Inflammatory macrophage treated with lipopolysaccharide for 1 hour (primary cell): Measurements from ENCODE around the gene ZBTB12.
A peak's percentile ranks its signal among the peaks of the same experiment; 100 is the strongest.

ENCODE experiments used
- DNase-seq, 2 donors: peaks; one replicate each; pipeline ENCODE4 v3.0.0-alpha.2; 2020 to 2022

ZBTB12 gene

DNA sequence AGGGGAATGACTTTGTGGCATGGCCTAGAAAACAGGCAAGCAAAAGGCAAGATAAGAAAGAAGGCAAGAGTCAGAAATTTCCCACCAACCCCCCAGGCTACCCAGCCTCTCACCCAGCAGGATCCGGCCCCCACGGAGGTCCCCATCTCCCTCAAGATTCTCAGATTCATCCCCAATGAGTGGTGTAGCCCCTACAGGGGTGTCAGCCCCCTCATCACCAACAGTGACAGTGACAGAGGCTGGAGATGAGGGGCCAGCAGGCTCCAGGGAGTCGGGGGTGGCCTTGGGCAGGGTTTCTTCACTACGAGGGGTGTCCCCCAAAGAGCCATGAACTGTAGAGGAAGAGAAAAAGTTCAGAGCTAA, 5.4 kb downstream of the ZBTB12 start:
- DNase-seq = no peak

DNA sequence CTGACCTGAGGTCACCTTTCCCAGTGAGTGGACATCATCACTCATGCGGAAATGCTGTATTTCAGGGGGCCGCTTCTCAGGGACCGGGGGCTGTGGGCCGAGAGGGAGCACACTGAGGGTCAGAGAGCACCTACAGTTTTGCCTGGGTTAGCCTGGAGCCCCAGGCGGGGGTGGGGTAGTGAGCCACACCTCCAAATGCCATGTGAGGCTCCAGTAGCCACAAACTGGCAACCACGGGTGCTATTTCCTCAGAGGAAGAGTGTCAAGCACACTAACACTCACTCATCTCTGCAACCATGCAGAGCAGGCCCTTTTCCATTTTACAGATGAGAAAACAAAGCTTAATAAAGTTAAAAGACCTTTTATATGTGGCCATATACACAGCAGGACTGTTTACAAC, 9.1 kb downstream of the ZBTB12 start:
- DNase-seq = no peak

DNA sequence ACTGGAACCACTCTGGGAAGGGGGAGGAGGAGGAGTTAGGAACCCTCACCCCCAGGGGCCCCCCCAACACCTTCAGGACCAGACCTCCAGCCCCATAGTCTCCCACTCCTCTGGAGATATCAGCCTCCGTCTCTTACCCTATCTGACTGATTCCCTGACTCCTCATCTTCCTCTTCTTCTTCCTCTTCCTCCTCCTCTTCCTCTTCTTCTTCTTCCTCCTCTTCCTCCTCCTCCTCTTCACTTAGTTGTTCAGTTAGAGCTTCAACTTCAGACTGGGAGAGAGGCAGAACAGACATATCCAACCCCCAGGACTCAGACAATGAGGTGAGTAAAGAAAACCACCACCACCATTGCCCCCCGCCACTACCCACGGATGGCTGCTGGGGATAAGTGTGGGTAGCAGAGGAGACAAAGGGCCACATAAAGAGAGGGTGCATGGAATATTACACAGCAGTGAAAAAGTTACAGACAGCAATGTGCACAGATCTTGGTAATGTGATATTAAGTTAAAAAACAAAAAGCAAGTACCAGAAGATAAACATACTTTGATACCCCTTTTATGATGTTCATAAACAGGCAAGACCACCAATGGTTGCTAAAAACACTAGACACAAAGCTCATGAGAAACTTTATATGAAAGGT, 12.4 kb downstream of the ZBTB12 start:
- DNase-seq = no peak

DNA sequence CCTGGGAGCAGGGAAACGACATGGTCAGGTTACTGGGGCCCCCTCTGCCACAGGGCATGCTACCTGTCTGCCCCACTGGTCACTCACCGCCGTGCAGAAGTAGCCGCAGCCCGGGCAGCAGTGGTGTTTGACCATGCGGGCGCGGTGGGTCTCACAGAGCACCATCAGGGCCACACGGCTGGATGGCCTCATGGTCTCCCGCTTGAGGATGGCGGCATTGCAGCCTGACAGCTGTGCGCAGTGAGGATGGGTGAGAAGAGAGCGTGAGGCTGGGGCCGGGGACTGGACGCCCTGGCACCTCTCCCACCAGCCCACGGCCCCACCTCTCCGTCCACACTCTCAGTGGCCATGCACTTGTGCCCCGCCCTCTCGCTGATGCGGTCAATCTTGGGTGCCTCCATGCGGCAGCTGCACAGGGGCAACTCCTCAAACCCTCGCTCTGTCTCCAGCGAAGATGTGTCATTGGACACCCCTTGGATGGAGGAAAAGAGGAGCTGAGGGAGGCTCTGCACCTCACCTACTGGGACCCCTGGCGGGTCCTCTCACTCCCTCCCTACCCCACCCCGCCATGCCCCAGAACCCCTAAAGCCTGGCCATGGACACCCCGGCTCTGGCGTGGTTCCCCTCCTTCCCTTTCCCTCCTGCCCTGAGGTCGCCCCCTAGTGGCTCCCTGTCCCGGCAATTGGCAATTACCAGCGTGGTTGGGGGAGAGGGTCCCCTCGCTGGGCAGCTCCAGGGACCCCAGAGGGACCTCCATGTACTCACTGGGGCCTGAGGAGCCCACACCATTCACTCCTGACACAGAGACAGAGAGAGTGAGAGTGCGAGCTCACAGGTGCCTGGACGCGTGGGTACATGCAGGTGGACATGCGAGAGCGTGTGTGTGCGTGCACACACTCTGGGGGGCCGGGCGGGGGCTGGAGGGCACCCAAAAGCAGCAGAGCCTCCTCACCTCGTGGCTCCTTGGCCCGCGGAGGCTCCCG, 13.3 kb downstream of the ZBTB12 start:
- peak in 1 of 2 donors; percentile 36 for DNase-seq

- no peak for DNase-seq
Measured at GRCh38 chr6:31887173-31888007, 14.5 kb downstream of the ZBTB12 start.

GRCh38 chr6:31886541-31886991, 15.3 kb downstream of the ZBTB12 start:
- DNase-seq = no peak

DNA sequence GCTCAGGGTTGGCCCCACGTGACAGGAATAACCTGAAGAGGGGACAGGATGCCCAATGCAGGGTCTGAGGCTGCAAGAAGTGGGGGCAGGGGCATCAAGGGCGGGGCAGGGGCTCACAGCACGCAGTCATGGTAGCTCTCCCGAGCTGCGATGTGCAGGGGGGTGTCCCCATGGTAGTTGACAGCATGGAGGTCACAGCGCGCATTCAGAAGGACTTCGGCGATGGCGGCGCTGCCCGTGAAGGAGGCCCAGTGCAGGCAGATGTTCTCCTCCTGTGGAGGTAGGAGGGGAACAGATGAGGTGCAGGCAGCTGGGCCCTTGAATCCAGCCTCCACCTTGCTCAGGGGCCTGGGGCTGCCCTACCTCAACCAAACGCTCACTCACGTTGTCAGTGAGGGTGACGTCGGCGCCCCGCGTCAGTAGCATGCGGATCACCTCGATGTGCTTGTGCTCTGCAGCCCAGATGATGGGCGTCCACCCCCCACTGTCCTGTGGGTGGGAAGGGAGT, 17.3 kb downstream of the ZBTB12 start:
- no peak for DNase-seq

- DNase-seq = no peak
Measured at GRCh38 chr6:31883676-31884075, 18.2 kb downstream of the ZBTB12 start.

- no peak for DNase-seq
Measured at GRCh38 chr6:31882344-31882743, 19.5 kb downstream of the ZBTB12 start.

GRCh38 chr6:31881136-31881859, 20.6 kb downstream of the ZBTB12 start:
- peak in 1 of 2 donors; percentile 31 for DNase-seq

DNA sequence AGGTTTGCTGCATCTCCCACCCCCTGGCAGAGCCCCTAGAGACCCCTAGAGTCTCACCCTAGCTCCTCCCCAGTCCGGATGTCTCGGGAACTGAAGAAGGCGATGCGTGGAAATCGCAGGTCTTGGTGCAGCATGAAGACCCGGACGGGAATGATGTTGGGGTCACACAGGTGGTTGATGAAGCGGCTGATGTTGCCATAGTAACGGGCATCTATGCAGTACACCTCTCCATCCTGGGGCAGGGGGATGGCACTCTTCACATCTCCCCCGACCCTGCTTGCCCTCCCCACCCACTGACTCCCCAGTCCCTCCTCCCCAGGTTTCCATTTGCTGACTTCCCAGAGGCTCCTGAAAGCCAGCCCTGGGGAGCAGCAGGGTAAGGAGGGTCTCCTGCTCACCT, 21.3 kb downstream of the ZBTB12 start:
- no peak for DNase-seq

DNA sequence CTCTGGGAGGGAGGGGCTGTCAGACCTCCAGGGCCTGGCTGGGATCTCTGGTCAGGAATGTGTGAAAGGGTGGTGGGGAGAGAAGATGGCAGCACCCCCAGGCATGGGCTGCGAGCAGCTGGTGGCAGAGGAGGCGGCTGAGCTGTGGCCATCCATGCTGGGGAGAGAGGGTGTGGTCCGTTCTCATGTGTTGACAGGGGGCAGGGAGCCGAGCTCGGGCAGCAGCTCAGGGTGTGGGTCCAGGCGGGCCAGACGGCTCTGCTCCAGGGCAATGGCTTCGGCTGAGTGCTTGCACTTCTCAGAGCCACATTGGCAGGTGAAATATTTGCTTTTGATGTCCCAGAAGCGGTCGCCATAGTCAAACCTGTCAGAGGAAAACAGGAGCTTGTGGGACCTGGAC, 22.0 kb downstream of the ZBTB12 start:
- DNase-seq = no peak

DNA sequence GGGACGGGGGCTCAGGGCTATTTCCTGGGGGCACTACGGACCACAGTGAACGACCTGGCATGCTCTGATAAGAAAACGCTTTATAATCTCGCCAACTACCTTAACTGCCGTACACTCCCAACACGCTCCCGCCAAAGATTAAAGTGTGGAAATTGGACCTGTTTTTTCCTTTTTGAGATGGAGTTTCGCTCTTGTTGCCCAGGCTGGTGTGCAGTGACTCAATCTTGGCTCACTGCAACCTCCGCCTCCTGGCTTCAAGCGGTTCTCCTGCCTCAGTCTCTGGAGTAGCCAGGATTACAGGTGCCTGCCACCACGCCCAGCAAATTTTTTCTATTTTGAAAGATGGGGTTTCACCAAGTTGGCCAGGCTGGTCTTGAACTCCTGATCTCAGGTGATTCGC, 22.7 kb downstream of the ZBTB12 start:
- no peak for DNase-seq

- no peak for DNase-seq
Measured at GRCh38 chr6:31878726-31879125, 23.2 kb downstream of the ZBTB12 start, which contains the start of gene SLC44A4. SLC44A4 (minus strand) TSS chr6:31878997; CDS start chr6:31878980, 17 bp downstream.

DNA sequence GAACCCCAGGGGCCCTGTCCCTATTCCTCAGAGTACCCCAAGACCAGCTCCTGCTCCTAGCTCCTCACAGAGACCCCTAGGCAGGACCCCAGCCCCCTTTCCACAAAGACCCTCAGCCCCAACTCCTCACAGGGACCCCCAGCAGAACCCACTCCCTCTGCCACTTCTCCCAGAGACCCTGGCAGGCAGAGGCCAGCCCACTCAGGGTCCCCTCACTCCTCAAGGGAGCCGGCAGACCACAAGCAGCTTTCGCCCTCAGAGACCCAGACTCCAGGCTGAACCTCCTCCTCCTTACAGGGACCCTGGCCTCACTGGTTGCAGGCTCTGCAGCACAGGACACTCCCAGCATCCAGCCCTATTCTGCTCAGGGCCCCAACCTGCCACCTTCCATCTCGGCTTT, 23.7 kb downstream of the ZBTB12 start:
- no peak for DNase-seq

GRCh38 chr6:31877651-31878161, 24.2 kb downstream of the ZBTB12 start:
- DNase-seq = no peak

GRCh38 chr6:31877125-31877650, 24.7 kb downstream of the ZBTB12 start:
- DNase-seq = no peak

DNA sequence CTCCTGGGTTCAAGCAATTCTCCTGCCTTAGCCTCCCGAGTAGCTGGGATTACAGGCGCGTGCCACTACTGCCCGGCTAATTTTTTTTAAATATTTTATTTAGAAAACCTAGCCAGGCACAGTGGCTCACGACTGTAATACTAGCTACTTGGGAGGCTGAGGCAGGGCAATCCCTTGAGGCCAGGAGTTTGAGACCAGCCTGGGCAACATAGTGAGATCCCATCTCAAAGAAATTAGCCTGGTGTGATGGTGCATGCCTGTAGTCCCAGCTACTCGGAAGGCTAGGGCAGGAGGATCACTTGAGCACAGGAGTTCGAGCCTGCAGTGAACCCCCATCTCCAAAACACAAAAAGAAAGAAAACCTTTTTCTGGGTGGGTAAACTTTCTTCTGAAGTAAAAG, 25.5 kb downstream of the ZBTB12 start:
- DNase-seq = no peak

DNA sequence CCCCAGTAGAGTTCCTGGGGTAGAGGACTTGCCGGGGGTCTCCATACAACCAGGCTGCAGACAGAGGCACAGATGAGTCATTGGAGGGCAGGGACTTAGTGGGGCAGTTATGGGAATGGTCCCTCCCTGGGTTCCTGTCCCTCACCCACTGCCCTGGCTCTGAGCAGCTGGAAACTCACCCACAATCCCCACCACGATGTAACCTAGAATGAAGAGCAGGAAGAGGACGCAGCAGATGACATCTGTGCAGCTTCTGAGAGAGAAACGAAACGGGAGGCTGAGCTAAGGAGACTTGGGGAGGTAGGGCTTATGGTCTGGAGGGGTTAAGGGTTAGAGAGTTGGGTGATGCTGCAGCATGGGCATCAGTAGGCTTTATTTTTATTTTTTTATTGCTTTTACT, 26.0 kb downstream of the ZBTB12 start:
- DNase-seq = no peak

DNA sequence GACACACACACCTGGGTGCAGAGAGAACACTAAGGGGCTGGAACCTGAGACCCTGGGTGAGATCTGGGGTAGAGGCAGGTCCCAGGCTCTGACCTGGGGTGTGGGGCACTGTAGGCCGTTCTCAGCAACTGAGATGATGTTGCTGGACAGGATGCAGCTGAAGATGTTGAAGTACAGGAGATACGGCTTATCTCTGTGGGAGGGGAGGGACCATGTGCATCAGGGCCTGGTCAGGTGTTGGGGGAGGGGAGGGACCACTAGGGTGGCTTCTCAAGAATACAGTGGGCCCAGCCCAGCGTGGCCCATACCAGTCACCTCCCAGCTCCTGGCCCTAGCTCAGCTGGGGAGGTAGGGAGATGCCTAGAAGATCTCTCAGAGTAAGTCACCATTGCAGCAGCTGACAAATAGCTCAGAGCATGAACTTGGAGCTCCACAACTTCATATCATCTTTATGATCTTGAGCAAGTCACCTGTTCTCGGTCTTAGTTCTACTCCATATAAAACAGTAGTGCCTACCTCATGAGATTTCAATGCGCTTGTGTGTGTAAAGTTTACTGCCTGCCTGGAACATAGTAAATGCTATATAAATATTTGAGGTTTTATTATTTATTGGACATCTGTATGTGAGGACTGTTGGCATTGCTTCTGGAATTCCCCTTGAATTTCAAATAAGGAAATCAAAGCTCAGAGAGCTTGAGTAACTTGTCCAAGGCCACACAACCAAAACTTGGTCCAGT, 26.9 kb downstream of the ZBTB12 start:
- no peak for DNase-seq

- no peak for DNase-seq
Measured at GRCh38 chr6:31874084-31874670, 27.7 kb downstream of the ZBTB12 start.
